ENCODE results near the gene ZNF385A. TPM values are rescaled to one million over a fixed set of nuclear protein-coding genes. Genes with fewer than 3 reads are reported as not detected.

The ZNF385A gene
- total and polyA plus RNA-seq, 2 of the 13 experiments (the other 11 are each of a cell fraction or from before 2014, with no cell fraction given) = 0.44 to 0.67 TPM

- no peak for TF ChIP-seq ZNF646 (CRISPR knock-in tag; IDR thresholded peaks at IDR 0.05)
- TF ChIP-seq MEIS1 (CRISPR knock-in tag; IDR thresholded peaks at IDR 0.05; ENCODE audit: borderline replicate concordance) = no peak
- 0 out of 2 replicates have a peak, but pooled peaks have one; percentile 22 for TF ChIP-seq ELF3 (CRISPR knock-in tag; IDR thresholded peaks at IDR 0.05)
- TF ChIP-seq BHLHE40 (IDR thresholded peaks at IDR 0.05; ENCODE audit: low read length) = 0 out of 2 replicates have a peak, but pooled peaks have one; percentile 9
- TF ChIP-seq CEBPZ (IDR thresholded peaks at IDR 0.05; ENCODE audit: low read length) = no peak
- no peak for TF ChIP-seq IRF1 (CRISPR knock-in tag; IDR thresholded peaks at IDR 0.05; ENCODE audit: low read depth)
- TF ChIP-seq RAD21 (CRISPR knock-in tag; IDR thresholded peaks at IDR 0.05) = peak; percentile 69
- TF ChIP-seq TGIF2 (CRISPR knock-in tag; IDR thresholded peaks at IDR 0.05) = no peak
- peak; percentile 97 for TF ChIP-seq CTCF (CRISPR knock-in tag; IDR thresholded peaks at IDR 0.05)
- 0 out of 2 replicates have a peak, but pooled peaks have one; percentile 44 for TF ChIP-seq ZNF44 (CRISPR knock-in tag; IDR thresholded peaks at IDR 0.05)
- no peak for TF ChIP-seq KLF9 (CRISPR knock-in tag; IDR thresholded peaks at IDR 0.05; ENCODE audit: low read depth)
Observed at GRCh38 chr12:54398995-54399793, 14.7 kb upstream of the ZNF385A start (continued).

Measured in HepG2 (cell line).